IMR-90 (cell line): Measurements from ENCODE around the gene AUTS2.

Experiments
- FOS ChIP-seq: fragments of 150-350 bp; IDR thresholded peaks from 2 replicates; pipeline ENCODE4 v1.6.1; 2016; ENCODE audit warnings: low read depth, low read length
- MXI1 ChIP-seq: IDR thresholded peaks from 2 replicates; pipeline ENCODE4 v1.6.1; 2012; ENCODE audit warnings: low read depth, mild to moderate bottlenecking, low read length, moderate library complexity, borderline replicate concordance
- NFE2L2 ChIP-seq: fragments of 150-350 bp; IDR thresholded peaks from 2 replicates; pipeline ENCODE4 v1.6.1; 2016; ENCODE audit warnings: low read depth, mild to moderate bottlenecking, low read length
- POLR2A ChIP-seq: IDR thresholded peaks from 2 replicates; pipeline ENCODE4 v1.6.1; 2012; ENCODE audit warnings: mild to moderate bottlenecking, low read depth, low read length
- RAD21 ChIP-seq: IDR thresholded peaks from 2 replicates; pipeline ENCODE4 v1.6.1; 2012; ENCODE audit warnings: low read length, improper control_type of control experiment
- RFX5 ChIP-seq: IDR thresholded peaks from 2 replicates; pipeline ENCODE4 v1.8.0; 2012; ENCODE audit warnings: low read depth, mild to moderate bottlenecking, low read length, moderate library complexity
- TF ChIP-seq, protein P1 (sequence below): conservative IDR thresholded peaks from 2 replicates; pipeline ENCODE4 v1.5.1; 2012; ENCODE audit warnings: mild to moderate bottlenecking, low read depth, low read length, improper control_type of control experiment
- TF ChIP-seq, protein P2 (sequence below): fragments of 150-350 bp; IDR thresholded peaks from 2 replicates; pipeline ENCODE4 v1.6.1; 2016; ENCODE audit warnings: low read depth, mild to moderate bottlenecking, low read length, moderate library complexity, borderline replicate concordance

DNA sequence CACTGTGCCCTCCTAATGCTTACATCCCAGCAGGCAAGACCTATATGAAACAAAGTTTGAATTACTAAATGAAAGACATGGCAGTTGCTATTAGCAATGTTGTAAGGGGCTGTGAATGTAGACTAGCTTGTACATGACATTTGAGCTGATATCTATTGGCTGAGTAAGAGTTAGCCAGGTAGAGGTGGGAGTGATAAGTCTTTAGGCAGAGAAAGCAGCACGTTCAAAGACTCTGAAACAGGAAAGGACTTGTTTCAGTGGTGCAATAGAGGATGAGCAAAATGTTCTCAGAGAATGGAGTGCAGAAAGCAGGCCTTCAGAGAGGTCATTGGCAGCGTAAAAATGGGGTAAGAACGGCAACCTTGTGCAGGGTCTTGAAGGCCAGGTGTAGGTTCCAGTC, 687.6 kb downstream of the AUTS2 start:
- TF ChIP-seq, protein P1, sequence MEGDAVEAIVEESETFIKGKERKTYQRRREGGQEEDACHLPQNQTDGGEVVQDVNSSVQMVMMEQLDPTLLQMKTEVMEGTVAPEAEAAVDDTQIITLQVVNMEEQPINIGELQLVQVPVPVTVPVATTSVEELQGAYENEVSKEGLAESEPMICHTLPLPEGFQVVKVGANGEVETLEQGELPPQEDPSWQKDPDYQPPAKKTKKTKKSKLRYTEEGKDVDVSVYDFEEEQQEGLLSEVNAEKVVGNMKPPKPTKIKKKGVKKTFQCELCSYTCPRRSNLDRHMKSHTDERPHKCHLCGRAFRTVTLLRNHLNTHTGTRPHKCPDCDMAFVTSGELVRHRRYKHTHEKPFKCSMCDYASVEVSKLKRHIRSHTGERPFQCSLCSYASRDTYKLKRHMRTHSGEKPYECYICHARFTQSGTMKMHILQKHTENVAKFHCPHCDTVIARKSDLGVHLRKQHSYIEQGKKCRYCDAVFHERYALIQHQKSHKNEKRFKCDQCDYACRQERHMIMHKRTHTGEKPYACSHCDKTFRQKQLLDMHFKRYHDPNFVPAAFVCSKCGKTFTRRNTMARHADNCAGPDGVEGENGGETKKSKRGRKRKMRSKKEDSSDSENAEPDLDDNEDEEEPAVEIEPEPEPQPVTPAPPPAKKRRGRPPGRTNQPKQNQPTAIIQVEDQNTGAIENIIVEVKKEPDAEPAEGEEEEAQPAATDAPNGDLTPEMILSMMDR, result no peak
- TF ChIP-seq RFX5 (no peak), MXI1 (no peak), POLR2A (no peak), FOS (no peak), NFE2L2 (no peak), RAD21 (no peak)
- TF ChIP-seq, protein P2, sequence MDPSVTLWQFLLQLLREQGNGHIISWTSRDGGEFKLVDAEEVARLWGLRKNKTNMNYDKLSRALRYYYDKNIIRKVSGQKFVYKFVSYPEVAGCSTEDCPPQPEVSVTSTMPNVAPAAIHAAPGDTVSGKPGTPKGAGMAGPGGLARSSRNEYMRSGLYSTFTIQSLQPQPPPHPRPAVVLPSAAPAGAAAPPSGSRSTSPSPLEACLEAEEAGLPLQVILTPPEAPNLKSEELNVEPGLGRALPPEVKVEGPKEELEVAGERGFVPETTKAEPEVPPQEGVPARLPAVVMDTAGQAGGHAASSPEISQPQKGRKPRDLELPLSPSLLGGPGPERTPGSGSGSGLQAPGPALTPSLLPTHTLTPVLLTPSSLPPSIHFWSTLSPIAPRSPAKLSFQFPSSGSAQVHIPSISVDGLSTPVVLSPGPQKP, result no peak
